HepG2 (cell line): ENCODE measurements around the gene OR2F2. TPM values are rescaled to one million over a fixed set of nuclear protein-coding genes. Genes with fewer than 3 reads are reported as not detected.
A peak's percentile ranks its signal among the peaks of the same experiment; 100 is the strongest.

Experiments used
- ATAC-seq: fragments of 200-7000 bp; cut with Tn5 transposase; 3 replicates; pipeline ENCODE4 v1.9.1; 2020; ENCODE audit warnings: mild to moderate bottlenecking, moderate library complexity
- BruUV-seq: library from RNA; stranded (reverse); fragments of 400-500 nt; replicated peaks from 2 replicates; lab custom pipeline; 2021; lab: Mats Ljungman, UMichigan
- CTCF ChIA-PET: fragments of 300-600 bp; formaldehyde crosslinking; extraction: SDS; loops from one replicate; lab custom pipeline; 2021; ENCODE audit warnings: low total read pairs, inconsistent platforms, low intra/inter-chr PET ratio; lab: Yijun Ruan, JAX
- POLR2A ChIA-PET: fragments of 350-600 bp; sonication (Branson Sonifier 250); formaldehyde crosslinking; loops from one replicate; lab custom pipeline; 2020; ENCODE audit warnings: antibody characterized with exemption, inconsistent platforms; lab: Yijun Ruan, JAX
- DNase-seq: peaks from one replicate; pipeline ENCODE4 v3.0.0-alpha.2; 2015; ENCODE audit warnings: low spot score
- FAIRE-seq: peaks from 3 replicates; lab custom pipeline; 2011; peaks lifted over from hg19 to GRCh38; lab: Jason Lieb, UNC
- H2AFZ ChIP-seq: one replicate; pipeline ENCODE4 v1.6.1; 2011; ENCODE audit warnings: low read length, inconsistent platforms
- H3K27ac ChIP-seq: fragments of 300-600 bp; 3 replicates; pipeline ENCODE4 v1.8.0; 2011; ENCODE audit warnings: mixed run types, mild to moderate bottlenecking, mixed read lengths, low read length, inconsistent platforms; ENCODE audit not compliant: insufficient read depth; ENCODE audit errors: extremely low read length
- H3K27me3 ChIP-seq, 2 experiments: fragments of 200-600 bp in 1 of 2; 2 replicates in 1 of 2; 3 replicates in 1 of 2; pipeline versions ENCODE4 v1.6.0 to v1.8.0; 2011; ENCODE audit warnings: low read length in 2 of 2, mild to moderate bottlenecking in 2 of 2, moderate library complexity in 2 of 2, inconsistent platforms in 1 of 2; ENCODE audit not compliant: insufficient read depth in 2 of 2, control insufficient read depth in 1 of 2
- H3K36me3 ChIP-seq, 2 experiments: fragments of 200-600 bp in 1 of 2; replicated peaks in 1 of 2; 2 replicates in 1 of 2; 3 replicates in 1 of 2; pipeline versions ENCODE4 v1.5.1 to v1.8.0; 2011; ENCODE audit warnings: low read length in 2 of 2, inconsistent platforms in 1 of 2; ENCODE audit not compliant: insufficient read depth in 2 of 2, control insufficient read depth in 1 of 2
- H3K4me1 ChIP-seq: 2 replicates; pipeline ENCODE4 v1.5.1; 2012; ENCODE audit warnings: low read length, inconsistent platforms; ENCODE audit not compliant: insufficient read depth
- H3K4me2 ChIP-seq: 2 replicates; pipeline ENCODE4 v1.6.0; 2011; ENCODE audit warnings: low read depth, low read length, inconsistent platforms
- H3K4me3 ChIP-seq, 3 experiments: fragments of 200-600 bp in 1 of 3; sonication (generic), shearing (Covaris generic) in 1 of 3; replicated peaks in 1 of 3; 2 replicates each; pipeline ENCODE4 v1.5.1; 2011 to 2016; ENCODE audit warnings: low read length in 3 of 3, inconsistent platforms in 2 of 3, low read depth in 2 of 3, mild to moderate bottlenecking in 2 of 3, control low read depth in 1 of 3, mixed read lengths in 1 of 3; ENCODE audit not compliant: insufficient read depth in 1 of 3
- H3K79me2 ChIP-seq: one replicate; pipeline ENCODE4 v1.6.1; 2011; ENCODE audit warnings: low read length, inconsistent platforms; ENCODE audit not compliant: insufficient read depth
- H3K9ac ChIP-seq: 2 replicates; pipeline ENCODE4 v1.6.0; 2011; ENCODE audit warnings: mild to moderate bottlenecking, low read depth, low read length, inconsistent platforms; ENCODE audit not compliant: insufficient read depth
- H3K9me3 ChIP-seq: 2 replicates; pipeline ENCODE4 v1.5.1; 2012; ENCODE audit warnings: mild to moderate bottlenecking, low read length
- H4K20me1 ChIP-seq: 2 replicates; pipeline ENCODE4 v1.6.0; 2011; ENCODE audit warnings: inconsistent platforms, mild to moderate bottlenecking, low read length, moderate library complexity; ENCODE audit not compliant: insufficient read depth
- AHDC1 ChIP-seq: sonication (generic); formaldehyde crosslinking; IDR thresholded peaks from 2 replicates; pipeline ENCODE4 v1.5.1; 2020; ENCODE audit warnings: mild to moderate bottlenecking, missing genetic modification reagents, borderline replicate concordance
- CEBPB ChIP-seq: IDR thresholded peaks from 2 replicates; pipeline ENCODE4 v1.6.1; 2011; ENCODE audit warnings: low read depth, low read length, improper control_type of control experiment, borderline replicate concordance
- CEBPG ChIP-seq: IDR thresholded peaks from 2 replicates; pipeline ENCODE4 v1.6.1; 2016
- ELF3 ChIP-seq: IDR thresholded peaks from 2 replicates; pipeline ENCODE4 v1.6.1; 2016; ENCODE audit warnings: missing genetic modification reagents, missing compliant biosample characterization
- FOSL2 ChIP-seq: sonication (generic); formaldehyde crosslinking; IDR thresholded peaks from 2 replicates; pipeline ENCODE4 v1.4.0; 2020; ENCODE audit warnings: missing genetic modification reagents
- FOXA3 ChIP-seq: IDR thresholded peaks from 2 replicates; pipeline ENCODE4 v1.6.1; 2016; ENCODE audit warnings: missing genetic modification reagents, missing compliant biosample characterization
- MIXL1 ChIP-seq: IDR thresholded peaks from 2 replicates; pipeline ENCODE4 v1.6.1; 2016
- NFKB2 ChIP-seq: sonication (generic); formaldehyde crosslinking; IDR thresholded peaks from 2 replicates; pipeline ENCODE4 v1.4.0; 2020; ENCODE audit warnings: missing genetic modification reagents, borderline replicate concordance
- PBX3 ChIP-seq: sonication (generic); formaldehyde crosslinking; IDR thresholded peaks from 2 replicates; pipeline ENCODE4 v1.8.1; 2023; ENCODE audit warnings: missing genetic modification reagents, inconsistent platforms, borderline replicate concordance
- TEAD3 ChIP-seq: optimal IDR thresholded peaks from 2 replicates; pipeline ENCODE3; 2016; ENCODE audit warnings: borderline replicate concordance
- ZNF276 ChIP-seq: sonication (generic); formaldehyde crosslinking; IDR thresholded peaks from 2 replicates; pipeline ENCODE4 v1.4.0; 2020; ENCODE audit warnings: mild to moderate bottlenecking, low read depth, missing genetic modification reagents
- ZNF3 ChIP-seq: IDR thresholded peaks from 2 replicates; pipeline ENCODE4 v1.7.0; 2017; ENCODE audit warnings: inconsistent platforms
- ZNF367 ChIP-seq: sonication (generic); formaldehyde crosslinking; IDR thresholded peaks from 2 replicates; pipeline ENCODE4 v1.4.0; 2020; ENCODE audit warnings: missing genetic modification reagents, borderline replicate concordance
- ZNF768 ChIP-seq: sonication (generic); formaldehyde crosslinking; IDR thresholded peaks from 2 replicates; pipeline ENCODE4 v1.4.0; 2020; ENCODE audit warnings: missing genetic modification reagents
- ZNF782 ChIP-seq: sonication (generic); formaldehyde crosslinking; IDR thresholded peaks from 2 replicates; pipeline ENCODE4 v1.4.0; 2020; ENCODE audit warnings: missing genetic modification reagents, mild to moderate bottlenecking, borderline replicate concordance
- ZNF800 ChIP-seq: sonication (generic); formaldehyde crosslinking; IDR thresholded peaks from 2 replicates; pipeline ENCODE4 v1.4.0; 2020; ENCODE audit warnings: missing genetic modification reagents
- WGBS: methylation state at CpG from one replicate; pipeline ENCODE4 v1.1.6; 2017; ENCODE audit warnings: low lambda C conversion rate; 5-methylcytosine and 5-hydroxymethylcytosine counted together
- in situ Hi-C: cut with HindIII; loops from 2 replicates; pipeline ENCODE4 v1.10.0; 2017; ENCODE audit warnings: low pct_unique_long_range_greater_than_20kb; ENCODE audit not compliant: extremely low pct_ligation_motif_present
- intact Hi-C: fragments of 100-400 bp; cut with micrococcal nuclease; formaldehyde crosslinking; loops from one replicate; pipeline ENCODE4 v1.10.0; 2022; ENCODE audit not compliant: unreplicated experiment
- polyA plus RNA-seq, 8 experiments: library from polyadenylated mRNA; depleted of rRNA in 3 of 8; stranded (reverse) in 7 of 8; unstranded in 1 of 8; fragments of >200 nt; fragmentation: Illumina TruSeq in 4 of 8; extraction: Trizol in 4 of 8; gene quantifications; 2 replicates each; pipeline versions ENCODE4 v1.2.1 to v1.2.3, GENCODE V29; 2011 to 2016; ENCODE audit warnings: low read depth in 4 of 8, missing spikeins in 1 of 8, mixed read lengths in 1 of 8; ENCODE audit not compliant: insufficient read depth in 1 of 8
- total RNA-seq, 5 experiments: library from RNA; depleted of rRNA; stranded (reverse); fragments of >200 nt; fragmentation: Illumina TruSeq; extraction: Trizol; gene quantifications; 2 replicates each; pipeline ENCODE4 v1.2.3, GENCODE V29; 2016; ENCODE audit warnings: low read depth in 1 of 5

OR2F2 gene
- total and polyA plus RNA-seq, 2 of the 13 experiments (the other 11 are each of a cell fraction or from before 2014, with no cell fraction given) = 0.13 TPM; not detected in 1

- WGBS = 36% methylated on average over 4 of the region's 4 CpGs
- POLR2A ChIA-PET = interaction anchor here (1.1 kb wide), 1 partner anchor 73 kb away, joined by 6 read pairs; the partner anchor contains the start of gene TCAF1
- in situ Hi-C loops = no loop called here
- Histone ChIP-seq H3K9ac (no peak overlapping the region), H3K9me3 (peaks cover 4% of the 10 kb centered on the region; the same call in 1 of the 2 replicates), H3K79me2 (no peaks in the 10 kb centered on the region), H3K4me2 (no peak overlapping the region), H4K20me1 (no peaks in the 10 kb centered on the region), H3K36me3 (no peaks in the 10 kb centered on the region), H2AFZ (no peak overlapping the region), H3K4me1 (peaks cover 20% of the 10 kb centered on the region), H3K27ac (no peak overlapping the region)
- FAIRE-seq (peak; percentile 8), DNase-seq (peak; percentile 70)
- intact Hi-C loops = no loop called here
- no TSS peak for BruUV-seq
- 0 out of 2 replicates have a peak, but pooled peaks have one; percentile 21 for TF ChIP-seq CEBPG (CRISPR knock-in tag)
- TF ChIP-seq AHDC1 (CRISPR knock-in tag) = no peak
- no peak for TF ChIP-seq ZNF768 (CRISPR knock-in tag)
- TF ChIP-seq FOSL2 (CRISPR knock-in tag) = no peak
- no peak for TF ChIP-seq ZNF276 (CRISPR knock-in tag)
- no peak for TF ChIP-seq FOXA3 (CRISPR knock-in tag)
- no peak for TF ChIP-seq MIXL1
- TF ChIP-seq ZNF3 (CRISPR knock-in tag) = no peak
- peak; percentile 62; the same call in 1 of the 2 replicates for TF ChIP-seq ELF3 (CRISPR knock-in tag)
- 0 out of 2 replicates have a peak, but pooled peaks have one; percentile 37 for TF ChIP-seq CEBPB
- TF ChIP-seq ZNF800 (CRISPR knock-in tag) = no peak
- TF ChIP-seq PBX3 (CRISPR knock-in tag) = no peak
- no peak for TF ChIP-seq NFKB2 (CRISPR knock-in tag)
- TF ChIP-seq ZNF782 (CRISPR knock-in tag) = no peak
- peak; percentile 10 for TF ChIP-seq TEAD3 (CRISPR knock-in tag)
- no peak for TF ChIP-seq ZNF367 (CRISPR knock-in tag)
- TF ChIP-seq, all 625 proteins: peak for 4
- CTCF ChIA-PET = no interaction called here
- ATAC-seq = peak; percentile 70
- no peaks in the 10 kb centered on the region for H3K27me3 ChIP-seq
- H3K4me3 ChIP-seq = no peak overlapping the region
These were observed 39.4 kb downstream of the OR2F2 start for GRCh38 chr7:143974459-143974858.
